Stimulated activated CD8-positive, alpha-beta memory T cell treated with anti-CD3 and anti-CD28 coated beads, Interleukin-7, amount 100 ng/mL, for 48 hours (primary cell): ENCODE data around the gene SMAD3.

ENCODE experiments used
- DNase-seq, 2 donors: peaks; one replicate each; pipeline ENCODE4 v3.0.0-alpha.2; 2020; ENCODE audit warnings: low read depth in 1 of 2; ENCODE audit errors: extremely low read depth in 1 of 2

Gene SMAD3

DNA sequence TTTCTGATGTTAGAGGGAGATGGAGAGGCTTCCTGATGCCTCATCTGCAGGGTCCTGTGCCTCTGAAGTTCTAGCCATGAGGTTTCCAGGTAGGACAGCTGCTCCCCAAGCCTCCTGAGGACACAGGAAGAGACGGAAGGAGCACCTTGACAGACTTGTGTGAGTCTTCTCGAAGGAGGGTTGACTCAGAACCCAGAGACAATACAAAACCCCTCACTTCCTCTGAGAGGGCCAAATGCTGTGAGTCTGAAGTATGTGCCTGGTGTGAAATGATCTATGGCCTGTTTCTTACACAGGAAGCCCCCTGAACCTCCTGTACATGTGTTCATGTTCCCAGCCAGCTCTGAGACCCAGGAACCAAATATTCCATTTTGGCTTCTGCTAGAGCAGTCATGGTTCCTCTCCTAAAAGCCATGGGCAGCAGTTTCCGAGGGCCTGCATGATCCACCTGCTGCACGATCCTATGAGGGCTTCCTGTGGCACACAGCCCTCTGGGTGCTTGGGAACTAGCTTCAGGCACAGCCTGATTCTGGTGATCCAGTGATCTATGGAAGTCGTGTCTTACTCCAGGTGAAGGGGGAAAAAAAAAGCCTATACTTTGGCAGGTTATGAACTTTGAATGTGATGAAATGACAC, 126.9 kb downstream of the SMAD3 start:
- no peak for DNase-seq

DNA sequence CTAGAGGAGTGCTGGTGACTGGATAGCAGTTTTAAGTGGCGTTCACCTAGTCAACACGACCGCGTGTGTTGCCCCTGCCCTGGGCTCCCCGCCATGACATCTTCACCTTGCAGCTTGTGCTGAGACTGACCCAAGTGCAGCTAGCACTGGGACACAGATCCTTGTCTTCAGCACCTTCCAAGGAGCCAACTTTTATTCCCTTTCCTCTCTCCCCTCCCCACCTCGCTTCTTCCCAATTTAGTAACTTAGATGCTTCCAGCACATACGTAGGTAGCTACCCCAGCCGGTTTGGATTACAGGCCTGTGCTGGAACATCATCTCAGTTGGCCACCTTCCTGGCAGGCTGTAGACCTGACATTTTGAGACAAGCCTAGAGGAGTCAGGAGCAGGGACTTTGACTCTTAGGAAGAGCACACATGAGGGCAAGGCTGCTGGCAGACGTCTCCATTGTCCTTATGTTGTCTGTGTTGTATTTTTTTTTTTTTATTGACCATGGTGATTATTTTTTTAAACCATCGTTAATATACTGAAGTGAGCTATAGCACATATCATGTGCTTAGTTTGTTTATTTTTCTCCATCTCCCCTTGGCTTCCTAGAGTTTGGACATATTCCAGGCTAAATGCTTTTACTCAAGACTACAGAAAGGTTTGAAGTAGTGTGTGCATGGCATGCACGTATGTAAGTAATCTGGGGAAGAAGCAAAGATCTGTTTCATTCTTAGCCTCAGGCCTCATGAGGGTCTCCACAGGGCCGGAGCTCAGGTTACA, 128.0 kb downstream of the SMAD3 start:
- DNase-seq: no peak

DNA sequence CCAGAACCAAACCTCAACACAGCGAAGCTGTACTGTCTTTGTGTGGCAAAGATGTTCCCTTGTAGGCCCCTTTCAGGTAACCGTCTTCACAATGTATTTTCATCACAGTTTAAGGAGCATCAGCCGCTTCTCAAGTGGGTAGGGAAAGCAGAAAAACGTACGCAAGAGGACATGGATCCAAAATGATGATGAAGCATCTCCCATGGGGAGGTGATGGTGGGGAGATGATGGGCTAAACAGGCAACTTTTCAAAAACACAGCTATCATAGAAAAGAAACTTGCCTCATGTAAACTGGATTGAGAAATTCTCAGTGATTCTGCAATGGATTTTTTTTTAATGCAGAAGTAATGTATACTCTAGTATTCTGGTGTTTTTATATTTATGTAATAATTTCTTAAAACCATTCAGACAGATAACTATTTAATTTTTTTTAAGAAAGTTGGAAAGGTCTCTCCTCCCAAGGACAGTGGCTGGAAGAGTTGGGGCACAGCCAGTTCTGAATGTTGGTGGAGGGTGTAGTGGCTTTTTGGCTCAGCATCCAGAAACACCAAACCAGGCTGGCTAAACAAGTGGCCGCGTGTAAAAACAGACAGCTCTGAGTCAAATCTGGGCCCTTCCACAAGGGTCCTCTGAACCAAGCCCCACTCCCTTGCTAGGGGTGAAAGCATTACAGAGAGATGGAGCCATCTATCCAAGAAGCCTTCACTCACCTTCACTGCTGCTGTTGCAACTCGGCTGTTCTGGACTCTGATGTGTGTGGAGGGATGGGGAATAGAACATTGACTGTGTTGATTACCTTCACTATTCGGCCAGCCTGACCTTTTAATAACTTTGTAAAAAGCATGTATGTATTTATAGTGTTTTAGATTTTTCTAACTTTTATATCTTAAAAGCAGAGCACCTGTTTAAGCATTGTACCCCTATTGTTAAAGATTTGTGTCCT, 129.0 kb downstream of the SMAD3 start:
- no peak for DNase-seq

DNA sequence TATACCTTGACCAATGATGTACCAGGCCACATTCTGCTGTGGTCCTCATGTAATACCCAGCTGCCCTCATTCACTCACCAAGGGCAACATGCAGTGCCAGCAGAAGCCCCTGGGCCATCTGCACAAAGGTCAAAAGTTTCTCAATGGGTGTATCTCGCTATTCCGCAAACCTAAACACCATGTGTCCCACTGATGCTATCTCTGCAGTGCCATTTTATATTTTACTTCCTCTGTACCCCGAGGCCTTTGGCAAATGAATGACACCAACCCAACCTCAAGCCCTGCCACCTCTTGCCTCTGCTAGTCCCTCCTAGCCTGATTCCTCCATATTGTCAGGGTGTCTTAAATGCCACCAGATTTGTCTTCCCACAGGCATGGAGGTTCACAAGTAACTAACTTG, 129.9 kb downstream of the SMAD3 start:
- no peak for DNase-seq

DNA sequence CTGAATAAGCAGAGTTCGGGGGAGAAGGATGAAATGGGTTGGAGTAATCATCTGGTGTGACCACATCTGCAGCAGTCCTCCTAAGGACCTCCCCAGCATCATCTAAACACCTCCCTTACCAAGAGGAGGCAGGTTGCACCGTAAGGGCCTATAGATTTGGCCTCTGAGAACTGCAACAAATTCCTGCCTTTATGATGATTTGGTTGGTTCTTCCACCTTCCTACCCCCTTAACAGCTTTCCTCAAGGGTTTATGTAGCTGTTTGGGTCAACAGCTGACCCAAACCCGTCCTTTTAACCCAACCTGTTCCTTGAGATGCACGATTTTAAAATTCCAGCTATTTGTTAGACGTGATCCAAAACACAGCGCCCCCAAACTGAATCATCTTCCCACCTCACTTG, 130.8 kb downstream of the SMAD3 start:
- no peak for DNase-seq

DNA sequence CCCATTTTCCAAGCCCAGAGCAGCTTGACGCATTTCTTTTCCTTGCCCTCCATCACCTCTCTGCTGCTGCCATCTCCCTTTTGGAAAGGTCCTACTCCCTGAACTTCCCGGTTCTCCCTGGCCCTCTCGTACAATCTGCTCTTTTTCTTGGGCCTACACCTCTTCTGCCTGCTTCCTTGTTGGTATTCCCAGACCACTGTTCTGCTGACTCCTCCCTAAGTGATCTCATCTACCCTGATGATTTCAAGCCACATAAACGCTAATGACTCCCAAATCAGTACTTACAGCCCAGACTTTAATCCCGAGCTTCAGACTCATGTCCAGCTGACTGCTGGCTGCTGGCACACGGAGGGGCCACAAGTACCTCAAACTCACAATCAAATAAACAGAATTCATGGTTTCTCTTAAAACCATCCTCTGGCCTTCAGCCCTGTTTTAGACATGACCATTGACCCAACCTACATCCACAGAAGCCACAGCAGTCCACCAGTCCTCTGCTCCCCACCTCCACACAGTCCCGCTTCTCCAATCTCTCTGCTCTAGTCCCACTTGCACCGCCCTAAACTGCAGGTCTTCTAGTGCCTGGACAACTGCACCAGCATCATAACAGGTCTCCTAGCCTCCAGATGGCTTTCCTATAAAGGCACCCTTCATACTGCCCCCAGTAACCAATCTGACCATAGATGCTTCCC, 131.4 kb downstream of the SMAD3 start:
- no peak for DNase-seq

DNA sequence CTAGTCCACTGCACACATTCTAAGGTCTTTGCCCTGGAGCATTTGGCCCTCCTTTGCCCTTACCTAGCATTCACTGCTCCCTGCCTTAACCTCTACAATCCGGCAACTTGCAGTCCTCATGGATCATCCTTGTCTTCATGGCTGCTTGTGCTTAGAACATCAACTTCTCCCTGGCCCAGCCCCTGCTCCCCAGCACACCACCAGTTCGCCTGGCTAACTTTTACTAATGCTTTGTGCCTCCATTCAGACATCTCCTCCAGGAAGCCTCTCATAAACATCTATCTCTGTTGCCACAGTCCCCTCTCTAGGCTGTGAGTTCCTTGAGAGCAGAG, 131.9 kb downstream of the SMAD3 start:
- no peak for DNase-seq

DNA sequence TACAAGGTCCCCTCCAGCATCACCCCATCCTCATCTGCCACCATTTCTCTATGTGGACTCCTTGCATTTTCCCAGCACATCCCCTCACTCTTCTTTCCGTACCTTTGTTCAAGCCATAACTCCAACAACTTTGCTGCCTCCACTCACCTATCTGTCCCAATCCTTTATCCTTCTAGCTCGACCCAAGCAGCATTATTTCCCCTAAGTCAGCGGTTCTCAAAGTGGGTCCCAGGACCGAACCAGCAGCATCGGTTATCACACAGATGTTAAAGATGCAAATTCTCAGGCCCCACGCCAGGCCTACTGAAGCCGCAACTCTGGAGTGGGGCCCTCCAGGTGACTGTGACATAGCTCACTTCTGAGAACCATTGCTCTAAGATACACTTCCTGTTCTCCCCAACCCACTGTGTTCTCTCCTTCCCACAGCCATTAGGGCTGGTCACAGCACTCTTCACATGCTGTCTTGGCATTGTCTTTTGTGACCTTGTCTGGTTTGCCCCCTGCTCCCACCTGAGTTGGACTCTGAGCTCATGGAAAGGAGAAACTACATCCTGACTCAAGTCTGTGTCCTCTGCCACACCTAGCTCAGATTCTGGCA, 132.9 kb downstream of the SMAD3 start:
- DNase-seq: no peak

DNA sequence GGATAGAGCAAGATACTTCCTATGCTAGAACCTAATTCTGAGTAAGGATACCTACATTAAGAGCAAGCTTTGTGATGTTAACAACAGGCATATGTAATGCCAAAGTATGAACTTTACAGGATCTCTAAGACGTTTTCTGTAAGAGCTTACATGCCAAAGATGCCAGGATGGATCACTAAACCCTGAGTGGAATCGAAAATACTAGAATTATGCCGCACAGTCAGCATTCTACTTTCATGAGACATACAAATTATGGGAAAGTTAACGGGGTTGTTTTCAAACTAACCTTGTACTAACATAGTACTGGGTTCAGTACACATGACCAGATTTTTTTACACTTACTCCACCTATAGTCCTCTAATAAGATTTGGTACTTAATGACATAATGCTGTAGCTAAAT, 134.0 kb downstream of the SMAD3 start:
- no peak for DNase-seq

DNA sequence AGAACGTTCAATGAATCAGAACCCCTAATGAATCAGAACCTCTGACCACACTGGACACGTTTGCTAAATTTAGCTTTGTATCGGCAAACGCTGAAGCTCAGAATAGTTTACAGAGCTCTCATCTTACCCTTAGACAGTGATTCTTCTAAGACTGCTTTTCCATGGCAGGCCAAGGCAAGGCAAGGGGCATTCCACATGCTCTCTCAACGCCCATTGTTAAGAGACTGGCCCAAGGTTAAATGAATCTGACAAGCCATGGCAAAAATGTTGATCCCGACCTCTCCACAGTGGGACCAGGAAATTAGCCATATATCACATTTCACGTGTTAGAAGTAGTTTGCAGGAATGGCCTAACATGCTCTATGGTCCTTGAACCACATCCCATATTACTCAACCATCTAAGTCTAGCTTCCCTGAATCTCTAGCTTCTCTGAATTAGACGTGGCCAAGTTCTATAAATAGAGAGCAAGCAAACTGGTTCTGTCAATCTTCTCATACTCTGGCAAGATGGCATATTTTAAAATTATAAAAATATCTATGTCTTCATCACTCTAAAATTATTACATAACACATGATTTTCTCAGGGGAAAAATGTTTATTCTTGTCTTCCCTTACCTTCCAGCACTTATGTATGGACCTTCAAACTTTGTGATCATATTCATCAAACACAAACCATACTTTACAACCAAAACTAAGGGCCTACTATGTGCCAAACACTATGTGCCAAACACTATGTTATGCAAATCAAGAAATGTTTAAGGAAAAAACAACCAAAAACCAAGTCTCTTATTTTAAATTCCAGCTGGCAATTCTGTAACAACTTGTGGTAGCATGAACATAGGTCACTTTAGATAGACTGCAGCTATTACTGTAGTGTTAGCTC, 134.7 kb downstream of the SMAD3 start:
- no peak for DNase-seq

DNA sequence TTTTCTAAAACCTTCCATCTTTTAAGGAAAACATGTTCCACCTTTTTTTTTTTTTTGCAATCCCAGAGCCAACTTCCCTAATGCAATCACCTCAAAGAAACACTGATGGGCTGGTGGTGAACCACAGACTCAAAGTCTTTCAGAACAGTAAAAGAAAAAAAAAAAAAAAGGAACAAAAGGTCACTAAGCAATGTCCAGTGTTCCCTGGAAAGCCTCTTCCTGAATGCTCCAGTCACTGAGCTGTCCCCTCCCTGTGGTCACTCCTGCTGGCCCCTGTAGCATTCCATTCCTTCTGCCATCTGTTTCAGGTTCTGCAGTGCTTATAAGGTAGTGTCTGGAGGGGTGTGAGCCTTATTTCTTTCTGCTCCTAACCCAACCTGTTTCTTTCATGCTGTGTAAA, 135.7 kb downstream of the SMAD3 start:
- DNase-seq: no peak

DNA sequence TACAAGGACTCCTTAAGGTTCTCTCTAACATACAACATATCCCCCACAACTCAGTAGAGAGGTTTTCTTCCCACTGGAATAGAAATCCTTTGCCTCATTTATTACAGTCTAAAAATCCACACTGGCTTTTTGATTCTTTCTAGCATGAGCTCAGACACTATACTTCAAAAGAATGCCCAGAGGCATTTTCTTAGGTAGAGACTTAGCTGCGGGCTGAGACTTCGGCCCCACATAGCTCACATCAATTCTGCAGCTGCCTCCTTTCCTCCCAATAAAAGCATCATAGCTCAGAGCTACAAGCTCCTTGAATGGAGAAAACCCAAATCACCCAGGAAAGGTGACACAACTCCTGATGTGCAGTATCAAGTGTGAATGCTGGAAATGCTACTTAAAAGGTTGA, 136.7 kb downstream of the SMAD3 start:
- DNase-seq: no peak

DNA sequence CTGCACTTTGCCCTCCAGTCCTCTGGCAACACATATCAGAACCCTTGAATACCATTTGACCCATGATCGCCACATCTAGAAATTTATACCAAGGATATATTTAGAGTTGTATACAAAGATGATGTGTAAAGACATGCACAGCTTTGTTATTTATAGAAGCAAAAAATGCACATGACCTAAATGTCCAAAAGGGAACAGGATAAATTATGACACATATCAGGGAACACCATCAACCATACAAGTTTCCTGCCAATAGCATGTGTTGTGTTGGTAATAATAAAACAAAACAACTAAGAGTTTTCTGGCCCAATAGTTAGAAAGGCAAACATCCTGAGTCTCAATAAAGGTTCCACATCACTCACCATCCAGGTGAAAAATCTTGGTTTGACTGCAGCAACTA, 137.6 kb downstream of the SMAD3 start:
- no peak for DNase-seq

DNA sequence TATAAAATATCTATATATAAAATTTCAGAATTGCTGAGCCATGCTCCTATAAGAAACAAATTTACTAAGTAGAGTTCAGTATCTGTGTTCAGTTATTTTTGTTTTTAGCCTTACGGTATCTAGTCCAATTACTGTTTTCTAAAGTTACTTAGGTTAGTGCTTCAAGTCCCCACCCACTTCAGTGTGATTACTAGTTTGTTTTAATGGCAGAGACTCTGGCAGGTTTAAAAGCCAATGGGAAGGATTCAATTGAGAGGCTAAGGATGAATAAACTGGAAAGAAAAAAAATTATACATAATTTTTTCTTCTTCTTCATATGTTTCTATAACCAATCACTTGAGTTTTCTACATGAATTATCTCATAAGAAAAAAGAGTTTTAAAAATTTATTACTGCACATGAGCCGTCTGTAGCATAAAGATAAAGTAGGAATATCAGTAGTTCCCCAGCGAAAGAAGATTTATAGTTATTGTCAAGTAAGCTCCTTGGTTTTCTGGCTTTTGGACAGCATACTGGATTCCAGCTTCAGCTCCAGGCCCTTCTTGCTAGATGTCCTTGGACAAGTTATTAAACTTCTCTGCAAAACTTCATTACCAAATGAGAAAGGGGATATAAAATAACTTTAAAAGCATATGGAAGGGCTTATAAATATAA, 142.3 kb downstream of the SMAD3 start:
- DNase-seq: no peak

DNA sequence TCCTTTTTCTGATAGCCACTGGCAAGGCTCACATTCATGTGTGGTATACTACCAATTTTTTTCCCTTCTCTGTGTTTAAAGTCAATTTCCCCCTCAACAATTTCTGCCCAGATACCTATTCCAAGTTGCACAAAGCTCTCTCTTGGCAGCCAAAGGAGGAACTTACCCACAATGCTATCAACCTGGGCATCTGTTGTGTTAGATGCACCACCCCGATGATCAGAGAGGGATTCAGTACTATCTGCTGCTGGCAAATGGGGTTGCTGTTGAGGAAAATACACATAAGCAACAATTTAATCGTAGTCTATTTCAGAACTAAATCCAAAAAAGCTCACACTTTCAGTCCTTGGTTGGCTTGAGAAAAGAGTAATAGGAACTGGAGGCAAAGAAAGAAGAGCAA, 143.0 kb downstream of the SMAD3 start:
- DNase-seq: no peak

DNA sequence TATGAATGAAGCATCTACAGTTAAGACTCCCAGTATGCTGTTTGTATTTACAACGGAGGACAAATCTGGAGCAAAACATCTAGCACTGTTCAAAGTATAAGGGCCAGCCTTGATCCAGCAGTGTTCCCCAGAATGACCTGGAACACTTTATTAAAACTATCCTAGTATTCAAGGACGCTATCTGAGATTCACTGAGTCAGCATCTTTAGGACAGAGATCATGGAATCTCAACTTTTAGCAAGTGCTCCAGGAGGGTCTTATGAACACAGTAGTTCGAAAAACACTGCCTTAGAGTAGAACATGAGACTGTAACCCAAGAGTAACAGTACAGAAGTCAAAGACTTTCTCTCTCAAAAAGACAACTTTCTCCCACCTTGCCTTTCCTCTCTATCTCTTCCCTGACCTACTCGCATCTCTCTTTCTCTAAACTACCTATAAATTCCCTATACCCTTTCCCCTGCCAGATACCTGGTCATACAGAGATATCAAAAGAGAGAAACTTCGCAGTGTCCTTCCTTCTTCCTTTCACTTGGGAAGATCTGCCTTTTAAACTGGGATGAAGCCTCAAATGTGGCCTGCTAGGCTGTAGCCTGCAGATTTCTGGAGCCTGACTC, 145.3 kb downstream of the SMAD3 start:
- DNase-seq: no peak

DNA sequence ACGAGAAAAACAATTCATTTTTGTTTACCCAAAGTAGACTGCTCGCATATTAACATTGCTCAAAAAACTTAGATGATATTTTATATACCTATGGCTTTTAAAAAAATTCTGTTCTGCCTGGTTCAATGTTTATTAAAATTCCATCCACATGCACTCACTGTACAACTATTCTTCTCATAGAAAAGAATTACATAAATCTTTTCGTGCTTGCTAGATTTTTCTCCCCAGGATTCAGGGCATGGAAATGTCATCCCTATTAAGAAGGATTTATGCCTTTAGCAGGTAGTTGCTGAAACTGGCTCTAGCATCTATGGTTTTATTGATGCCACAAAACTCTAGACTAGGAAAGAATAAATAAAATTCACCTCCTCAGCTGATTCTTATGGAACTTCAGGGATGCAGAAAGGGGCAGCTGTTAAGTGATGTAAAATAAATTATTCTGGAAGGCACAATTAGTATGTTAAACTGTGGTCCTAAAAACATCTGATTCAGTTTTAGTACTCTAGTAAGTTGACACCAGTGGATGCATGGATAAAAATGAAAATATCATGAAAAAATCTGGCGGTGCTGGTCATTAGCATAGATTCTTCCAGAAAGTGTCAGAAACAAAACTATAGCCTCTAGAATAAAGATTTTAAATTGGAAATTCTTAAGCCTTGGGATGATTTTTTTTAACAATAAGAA, 147.4 kb downstream of the SMAD3 start:
- DNase-seq: no peak

DNA sequence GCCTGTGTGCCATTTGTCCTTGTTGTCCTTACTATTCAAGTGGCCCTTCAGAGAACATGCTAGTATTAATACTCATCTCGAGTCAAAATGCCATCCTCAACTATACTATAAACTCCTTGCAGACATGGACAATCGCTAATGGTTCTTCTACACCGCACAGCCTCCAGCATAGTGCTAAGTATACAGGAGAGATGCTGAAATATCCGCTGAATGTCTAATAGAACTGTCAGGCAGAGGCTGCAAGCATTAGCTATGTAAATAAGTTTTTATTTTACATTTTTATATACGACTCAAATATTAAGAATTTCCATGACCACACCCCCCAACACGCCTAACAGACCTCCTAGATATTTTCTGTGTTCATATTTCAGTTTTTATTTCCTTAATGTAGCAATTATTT, 149.7 kb downstream of the SMAD3 start:
- no peak for DNase-seq
